Measurements from ENCODE around the gene SMIM35.

SMIM35 gene

DNA sequence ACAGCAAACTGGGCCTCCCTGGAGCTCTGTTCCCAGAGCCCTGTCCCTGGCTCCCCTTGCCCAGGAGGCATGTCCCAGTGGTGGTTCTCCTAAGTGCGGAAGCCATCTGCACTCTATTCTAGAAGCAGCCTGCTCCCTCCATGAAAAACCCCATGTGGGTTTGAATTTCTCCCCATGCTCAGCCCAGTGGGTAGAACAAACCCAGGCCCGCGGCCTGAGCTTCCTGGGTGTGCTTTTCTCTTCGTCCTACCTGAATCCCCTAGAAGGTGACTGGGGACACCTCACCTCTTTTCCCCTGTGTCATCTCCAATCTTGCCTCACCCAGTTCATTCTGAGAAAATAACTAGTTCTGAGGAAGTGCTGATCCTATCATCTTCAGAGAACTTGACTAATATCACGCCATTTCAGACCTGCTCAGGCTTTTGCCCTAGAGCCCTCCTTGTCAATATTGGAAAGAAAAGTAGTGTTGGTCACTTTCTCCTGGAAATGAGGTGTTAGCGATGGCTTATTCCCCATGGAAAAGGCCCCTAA, 84.7 kb downstream of the SMIM35 start:
- DNase-seq (ENCODE audit: low spot score) = no peak

DNA sequence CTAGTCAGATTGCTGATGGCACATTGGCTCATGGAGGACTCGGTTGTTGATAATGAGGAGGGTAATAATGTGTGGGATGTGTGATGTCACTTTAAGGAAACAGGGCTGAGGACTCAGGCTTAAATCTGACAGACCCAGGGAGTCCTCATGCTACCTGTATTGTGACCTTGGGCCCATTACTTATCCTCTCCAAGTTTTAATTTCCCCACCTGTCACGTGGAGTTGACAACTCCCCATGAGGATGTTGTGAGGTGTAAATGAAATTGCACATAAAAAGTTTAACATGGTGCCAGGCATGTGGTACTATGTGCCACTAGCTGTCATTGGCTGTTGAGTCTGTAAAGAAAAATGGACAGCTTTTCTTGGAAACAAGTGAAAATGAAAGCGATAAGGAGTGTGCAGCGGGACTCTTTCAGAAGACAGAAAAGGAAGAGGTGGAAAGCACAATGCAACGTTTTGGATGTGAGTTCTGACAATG, 85.2 kb downstream of the SMIM35 start:
- DNase-seq (ENCODE audit: low spot score) = no peak

DNA sequence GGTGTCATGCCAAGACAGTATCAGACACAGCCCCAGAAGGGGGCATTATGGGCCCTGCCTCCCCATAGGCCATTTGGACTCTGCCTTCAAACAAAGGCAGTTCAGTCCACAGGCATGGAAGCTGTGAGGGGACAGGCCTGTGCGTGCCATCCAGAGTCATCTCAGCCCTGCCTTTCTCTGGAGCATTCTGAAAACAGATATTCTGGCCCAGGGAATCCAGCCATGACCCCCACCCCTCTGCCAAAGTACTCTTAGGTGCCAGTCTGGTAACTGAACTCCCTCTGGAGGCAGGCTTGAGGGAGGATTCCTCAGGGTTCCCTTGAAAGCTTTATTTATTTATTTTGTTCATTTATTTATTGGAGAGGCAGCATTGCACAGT, 85.9 kb downstream of the SMIM35 start:
- no peak for DNase-seq (ENCODE audit: low spot score)

DNA sequence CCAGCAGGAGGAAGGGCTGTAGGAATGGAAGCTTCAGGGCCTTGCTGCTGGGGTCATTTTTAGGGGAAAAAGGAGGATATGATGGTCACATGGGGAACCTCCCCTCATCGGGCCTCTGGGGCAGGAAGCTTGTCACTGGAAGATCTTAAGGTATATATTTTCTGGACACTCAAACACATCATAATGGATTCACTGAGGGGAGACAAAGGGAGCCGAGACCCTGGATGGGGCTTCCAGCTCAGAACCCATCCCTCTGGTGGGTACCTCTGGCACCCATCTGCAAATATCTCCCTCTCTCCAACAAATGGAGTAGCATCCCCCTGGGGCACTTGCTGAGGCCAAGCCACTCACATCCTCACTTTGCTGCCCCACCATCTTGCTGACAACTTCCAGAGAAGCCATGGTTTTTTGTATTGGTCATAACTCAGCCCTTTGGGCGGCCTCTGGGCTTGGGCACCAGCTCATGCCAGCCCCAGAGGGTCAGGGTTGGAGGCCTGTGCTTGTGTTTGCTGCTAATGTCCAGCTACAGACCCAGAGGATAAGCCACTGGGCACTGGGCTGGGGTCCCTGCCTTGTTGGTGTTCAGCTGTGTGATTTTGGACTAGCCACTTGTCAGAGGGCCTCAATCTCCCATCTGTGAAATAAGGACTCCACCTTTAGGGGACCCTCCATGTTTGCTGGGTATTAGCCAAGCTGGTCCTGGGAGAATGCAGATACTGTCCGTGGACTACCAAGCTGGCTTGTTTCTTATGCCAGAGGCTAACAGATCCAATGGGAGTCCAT, 86.5 kb downstream of the SMIM35 start:
- no peak for DNase-seq (ENCODE audit: low spot score)

DNA sequence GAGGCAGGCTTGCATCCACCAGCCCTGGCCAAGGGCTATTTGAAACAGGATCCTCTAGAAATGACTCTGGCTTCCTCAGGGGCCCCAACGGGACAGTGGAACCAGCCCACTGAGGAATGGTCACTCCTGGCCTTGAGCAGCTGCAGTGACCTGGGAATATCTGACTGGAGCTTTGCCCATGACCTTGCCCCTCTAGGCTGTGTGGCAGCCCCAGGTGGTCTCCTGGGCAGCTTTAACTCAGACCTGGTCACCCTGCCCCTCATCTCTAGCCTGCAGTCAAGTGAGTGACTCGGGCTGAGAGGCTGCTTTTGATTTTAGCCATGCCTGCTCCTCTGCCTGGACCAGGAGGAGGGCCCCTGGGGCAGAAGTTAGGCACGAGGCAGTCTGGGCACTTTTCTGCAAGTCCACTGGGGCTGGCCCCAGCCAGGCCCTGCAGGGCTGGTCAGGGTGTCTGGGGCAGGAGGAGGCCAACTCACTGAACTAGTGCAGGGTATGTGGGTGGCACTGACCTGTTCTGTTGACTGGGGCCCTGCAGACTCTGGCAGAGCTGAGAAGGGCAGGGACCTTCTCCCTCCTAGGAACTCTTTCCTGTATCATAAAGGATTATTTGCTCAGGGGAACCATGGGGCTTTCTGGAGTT, 87.3 kb downstream of the SMIM35 start:
- no peak for DNase-seq (ENCODE audit: low spot score)

DNA sequence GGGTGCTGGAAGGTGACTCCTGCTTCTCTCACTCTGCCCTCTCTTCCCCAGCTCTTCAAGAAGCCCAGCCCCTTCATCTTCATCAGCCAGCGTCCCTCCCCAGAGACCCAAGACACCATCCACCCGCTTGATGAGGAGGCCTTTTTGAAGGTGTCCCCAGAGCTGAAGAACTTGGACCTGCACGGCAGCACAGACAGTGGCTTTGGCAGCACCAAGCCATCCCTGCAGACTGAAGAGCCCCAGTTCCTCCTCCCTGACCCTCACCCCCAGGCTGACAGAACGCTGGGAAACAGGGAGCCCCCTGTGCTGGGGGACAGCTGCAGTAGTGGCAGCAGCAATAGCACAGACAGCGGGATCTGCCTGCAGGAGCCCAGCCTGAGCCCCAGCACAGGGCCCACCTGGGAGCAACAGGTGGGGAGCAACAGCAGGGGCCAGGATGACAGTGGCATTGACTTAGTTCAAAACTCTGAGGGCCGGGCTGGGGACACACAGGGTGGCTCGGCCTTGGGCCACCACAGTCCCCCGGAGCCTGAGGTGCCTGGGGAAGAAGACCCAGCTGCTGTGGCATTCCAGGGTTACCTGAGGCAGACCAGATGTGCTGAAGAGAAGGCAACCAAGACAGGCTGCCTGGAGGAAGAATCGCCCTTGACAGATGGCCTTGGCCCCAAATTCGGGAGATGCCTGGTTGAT, 88.0 kb downstream of the SMIM35 start:
- no peak for DNase-seq (ENCODE audit: low spot score)

DNA sequence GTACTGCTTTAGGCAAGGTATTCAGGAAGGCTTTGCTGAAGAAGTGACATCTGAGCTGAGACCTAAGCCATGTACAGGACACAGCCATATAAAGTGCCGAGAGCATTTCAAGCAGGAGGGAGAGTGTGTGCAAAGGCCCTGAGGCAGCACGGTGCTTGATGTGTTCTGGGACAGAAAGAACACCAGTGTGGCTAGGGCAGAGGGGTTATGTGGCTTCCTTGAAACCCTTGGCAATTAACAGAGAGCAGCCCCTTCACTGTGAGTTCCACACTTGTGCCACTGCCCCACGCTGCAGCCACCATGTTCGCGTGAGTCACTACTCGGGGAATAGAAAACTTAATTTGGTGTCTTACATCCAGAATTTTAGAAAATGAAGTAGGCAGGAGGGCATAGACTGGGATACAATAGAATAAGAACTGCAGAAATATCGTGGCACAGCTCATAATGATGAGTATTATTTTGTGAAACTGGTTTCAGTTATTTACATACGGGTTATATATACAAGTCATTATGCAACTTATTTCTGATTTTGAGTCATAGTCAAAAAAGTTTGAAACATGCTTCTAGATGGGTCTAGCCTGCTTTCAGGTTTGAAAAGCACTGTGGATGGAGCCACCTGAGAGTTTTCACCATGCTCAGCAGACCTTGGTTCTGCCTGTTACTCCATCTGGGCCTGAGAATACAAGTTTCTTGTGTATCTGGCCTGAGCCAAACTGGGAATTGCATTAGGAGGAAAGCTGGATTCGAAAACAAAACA, 88.8 kb downstream of the SMIM35 start:
- no peak for DNase-seq (ENCODE audit: low spot score)

DNA sequence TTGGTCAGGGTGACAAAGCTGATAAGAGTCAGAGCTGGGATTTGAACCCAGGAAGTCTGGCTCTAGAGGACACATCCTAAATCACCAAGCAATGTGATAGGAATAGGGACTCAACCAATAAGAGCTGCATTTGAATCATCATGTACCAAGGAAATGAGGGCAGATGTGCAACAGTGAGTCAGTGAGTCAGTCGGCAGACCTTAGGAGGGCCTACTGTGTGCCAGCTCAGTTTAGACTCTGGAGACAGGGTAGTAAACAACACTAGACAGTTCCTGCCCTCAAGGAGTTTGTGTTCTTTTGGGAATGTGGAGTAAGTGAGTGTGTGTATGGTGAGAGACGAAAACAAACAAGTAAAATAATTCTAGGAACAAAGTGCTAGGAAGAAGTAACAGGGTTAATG, 89.4 kb downstream of the SMIM35 start:
- no peak for DNase-seq (ENCODE audit: low spot score)

DNA sequence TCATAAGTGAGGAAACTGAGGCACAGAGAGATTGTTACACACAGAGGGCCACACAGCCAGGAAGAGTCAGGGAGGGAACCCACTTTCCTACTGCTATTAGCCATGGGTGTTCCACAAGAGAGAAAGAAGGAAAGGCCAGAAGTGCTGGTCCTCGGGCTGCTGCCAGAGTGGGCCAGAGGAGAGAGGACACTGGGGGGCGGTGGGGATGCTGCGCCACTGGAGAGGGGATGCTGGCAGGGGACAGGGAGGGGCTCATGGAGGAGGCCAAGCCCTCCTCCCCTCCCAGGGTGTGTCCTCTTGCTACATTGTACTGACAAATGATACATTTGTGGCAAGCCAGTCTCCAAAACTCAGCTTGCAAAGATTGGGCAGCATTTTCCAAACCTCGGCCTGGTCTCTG, 90.7 kb downstream of the SMIM35 start:
- DNase-seq (ENCODE audit: low spot score) = no peak

DNA sequence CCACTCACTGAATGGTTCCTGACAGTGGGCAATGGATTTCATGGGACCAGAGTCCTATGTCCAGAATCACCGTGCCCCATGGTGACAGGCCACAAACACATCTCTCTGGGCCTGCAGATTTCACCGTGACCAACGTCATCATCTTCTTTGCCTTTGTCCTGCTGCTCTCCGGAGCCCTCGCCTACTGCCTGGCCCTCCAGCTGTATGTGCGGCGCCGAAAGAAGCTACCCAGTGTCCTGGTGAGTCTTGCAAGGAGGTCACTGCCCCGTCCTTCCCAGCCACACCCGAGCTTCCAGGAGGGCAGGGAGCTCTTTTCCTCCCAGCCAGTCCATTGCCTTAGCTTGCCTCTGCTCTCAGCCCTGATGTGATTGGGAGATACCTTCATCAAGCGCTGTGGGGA, 91.3 kb downstream of the SMIM35 start:
- DNase-seq (ENCODE audit: low spot score) = no peak

DNA sequence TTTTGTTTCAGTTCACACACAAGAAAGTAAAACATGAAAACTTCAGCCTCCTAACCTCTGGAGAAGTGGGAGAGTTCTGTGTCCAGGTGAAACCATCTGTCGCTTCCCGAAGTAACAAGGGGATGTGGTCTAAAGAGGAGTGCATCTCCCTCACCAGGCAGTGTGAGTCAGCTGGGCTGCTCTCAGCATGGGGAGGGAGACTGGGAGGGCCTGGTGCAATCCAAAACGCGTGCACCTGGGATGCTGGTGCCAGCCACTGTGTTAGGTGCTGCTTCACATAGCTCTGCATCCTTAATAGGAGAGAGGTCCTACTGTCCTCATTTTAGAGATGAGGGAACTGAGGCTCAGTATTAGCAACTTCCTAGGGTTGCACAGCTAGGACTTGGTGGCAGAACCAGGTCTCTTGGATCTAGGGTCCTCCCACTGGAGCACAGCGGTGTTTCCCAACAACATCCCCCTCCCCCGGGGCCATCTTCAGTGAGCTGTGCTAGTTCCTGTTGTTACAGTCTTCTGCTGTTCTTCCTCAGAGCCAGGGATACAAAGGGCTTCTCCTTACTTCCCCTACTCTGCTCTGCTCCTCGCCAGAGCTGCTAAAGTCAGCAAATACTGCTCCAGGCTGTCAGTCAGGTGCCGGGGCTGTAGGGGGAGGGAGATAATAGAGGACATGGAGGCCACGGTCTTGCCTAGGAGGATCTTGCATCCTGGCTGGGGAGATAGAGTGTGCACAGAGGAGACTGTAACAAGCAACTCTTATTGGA, 92.6 kb downstream of the SMIM35 start:
- no peak for DNase-seq (ENCODE audit: low spot score)

DNA sequence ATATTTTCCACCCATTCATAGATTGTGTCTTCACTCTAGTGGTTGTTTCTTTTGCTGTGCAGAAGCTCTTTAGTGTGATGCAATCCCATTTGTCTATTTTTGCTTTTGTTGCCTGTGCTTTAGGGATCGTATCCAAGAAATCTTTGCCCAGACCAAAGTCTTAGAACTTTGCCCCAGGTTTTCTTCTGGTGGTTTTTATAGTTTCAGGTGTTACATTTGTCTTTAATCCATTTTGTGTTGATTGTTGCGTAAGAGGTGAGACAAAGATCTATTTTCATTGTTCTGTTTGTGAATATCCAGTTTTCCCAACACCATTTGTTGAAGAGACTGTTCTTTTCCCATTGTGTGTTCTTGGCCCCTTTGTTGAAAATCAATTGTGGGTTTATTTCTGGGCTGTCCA, 94.1 kb downstream of the SMIM35 start:
- no peak for DNase-seq (ENCODE audit: low spot score)

DNA sequence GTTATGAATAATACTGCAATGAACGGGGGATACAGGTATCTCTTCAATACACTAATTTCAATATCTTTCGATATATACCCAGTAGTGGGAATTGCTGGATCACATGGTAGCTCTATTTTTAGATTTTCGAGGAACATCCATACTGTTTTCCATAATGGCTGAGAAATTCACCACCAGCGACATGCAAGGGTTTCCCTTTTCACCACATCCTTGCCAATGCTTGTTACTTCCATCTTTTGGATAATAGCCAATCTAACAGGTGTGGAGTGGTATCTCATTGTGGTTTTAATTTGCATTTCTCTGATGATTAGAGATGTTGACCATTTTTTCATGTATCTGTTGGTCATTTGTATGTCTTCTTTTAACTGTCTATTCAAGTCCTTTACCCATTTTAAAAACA, 94.6 kb downstream of the SMIM35 start:
- DNase-seq (ENCODE audit: low spot score) = no peak

DNA sequence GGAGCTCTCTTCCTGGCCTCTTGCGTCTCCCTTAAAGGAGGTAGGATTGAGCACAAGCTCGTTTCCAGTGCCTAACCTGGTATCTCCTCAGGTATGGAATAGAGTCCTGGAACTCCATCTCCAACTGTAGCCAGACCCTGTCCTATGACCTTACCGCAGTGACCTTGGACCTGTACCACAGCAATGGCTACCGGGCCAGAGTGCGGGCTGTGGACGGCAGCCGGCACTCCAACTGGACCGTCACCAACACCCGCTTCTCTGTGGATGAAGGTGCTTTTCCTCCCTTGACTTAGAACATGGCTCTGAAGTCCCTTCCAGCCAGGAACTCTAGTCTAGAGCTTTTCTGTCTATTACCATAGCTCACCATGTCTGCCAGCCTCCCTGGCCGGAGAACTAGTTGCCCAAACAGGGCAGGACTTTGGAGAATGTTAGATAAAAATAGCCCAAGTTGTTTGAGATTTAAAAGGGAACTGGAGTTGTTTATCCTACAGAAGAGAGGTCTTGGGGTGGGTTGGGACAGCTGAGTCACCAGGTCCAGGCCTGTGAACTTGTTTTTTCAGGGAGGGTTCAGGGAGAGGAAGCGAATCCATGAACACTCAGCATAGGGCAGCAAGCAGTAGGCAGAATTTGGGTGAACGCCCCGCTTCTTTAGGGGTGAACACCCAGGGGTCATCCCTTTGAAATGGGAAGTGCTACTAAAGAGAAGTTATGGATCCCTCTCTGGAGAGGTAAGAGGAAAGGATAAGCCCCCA, 97.2 kb downstream of the SMIM35 start:
- no peak for DNase-seq (ENCODE audit: low spot score)

DNA sequence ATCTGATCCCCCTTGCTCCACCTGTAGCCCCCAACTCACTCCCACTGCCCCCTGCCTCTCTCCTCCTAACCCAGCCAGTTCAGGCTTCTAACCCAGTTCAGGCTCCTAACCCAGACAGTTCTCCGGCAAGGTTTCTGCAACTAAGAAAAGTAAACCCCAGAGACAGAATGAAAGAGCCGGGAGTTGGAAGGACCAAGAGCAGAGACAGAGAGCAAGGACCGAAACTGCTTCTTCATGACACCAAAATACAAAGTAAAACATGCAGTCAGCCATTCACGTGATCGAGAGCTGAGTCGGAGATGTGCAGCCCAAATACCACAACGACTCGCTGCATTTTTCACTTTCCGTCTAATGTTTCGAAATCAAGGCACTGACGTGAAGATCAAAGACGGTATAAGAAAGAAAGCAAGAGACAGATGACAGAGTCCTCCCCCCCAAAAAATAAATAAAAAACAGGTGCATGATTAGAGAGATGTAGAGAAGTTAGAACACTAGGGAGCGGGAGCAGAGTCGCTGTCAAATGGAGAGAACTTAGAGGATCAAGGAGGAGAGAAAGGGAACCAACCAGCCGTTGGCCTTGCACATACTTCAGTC, 99.7 kb downstream of the SMIM35 start:
- DNase-seq (ENCODE audit: low spot score) = no peak

DNA sequence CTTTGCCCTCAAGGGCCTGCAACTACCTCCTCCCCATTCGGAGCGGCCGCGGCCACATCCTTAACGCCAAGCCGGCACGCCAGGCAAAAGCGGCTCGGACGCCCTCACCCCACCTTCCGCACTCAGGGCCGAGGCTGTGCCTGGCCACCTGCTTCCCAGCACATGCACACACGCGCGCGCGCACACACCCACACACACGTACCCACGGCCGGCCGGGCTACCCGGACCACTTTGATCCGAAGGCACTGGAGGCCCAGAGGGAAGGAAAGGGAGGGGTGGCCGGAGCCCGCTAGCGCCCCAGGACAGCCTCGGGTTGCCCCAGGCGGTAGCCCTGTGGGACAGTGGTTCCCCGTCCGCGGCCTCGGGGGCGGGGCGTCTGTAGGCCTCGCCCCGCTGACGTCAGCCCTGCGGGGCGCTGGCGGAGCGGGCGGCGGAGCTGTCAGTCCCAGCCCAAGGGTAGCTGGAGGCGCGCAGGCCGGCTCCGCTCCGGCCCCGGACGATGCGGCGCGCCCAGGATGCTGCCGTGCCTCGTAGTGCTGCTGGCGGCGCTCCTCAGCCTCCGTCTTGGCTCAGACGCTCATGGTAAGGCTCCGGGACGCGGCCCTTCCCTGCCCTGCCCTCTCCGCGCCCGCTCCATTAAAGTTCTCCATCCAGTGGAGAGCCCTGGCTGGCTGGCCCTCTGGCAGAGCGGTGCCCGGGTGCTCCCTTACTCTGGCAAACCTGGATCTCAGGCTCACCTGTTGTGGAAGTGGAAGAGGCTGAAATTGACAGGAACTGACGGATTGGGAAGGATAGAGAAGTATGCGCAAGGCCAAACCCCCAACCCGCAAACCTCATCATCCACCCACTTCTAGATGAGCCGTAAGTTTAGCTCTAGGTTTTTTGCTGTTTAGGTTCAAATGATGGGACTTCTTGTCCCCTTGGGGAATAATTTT, 100.5 kb downstream of the SMIM35 start, which contains the start of gene IL10RA:
Gene IL10RA (plus strand): TSS at position 442 of the 935 bp plus-strand sequence. CDS start 74 bp downstream, at position 516.
- peak; percentile 79 for DNase-seq (ENCODE audit: low spot score)

DNA sequence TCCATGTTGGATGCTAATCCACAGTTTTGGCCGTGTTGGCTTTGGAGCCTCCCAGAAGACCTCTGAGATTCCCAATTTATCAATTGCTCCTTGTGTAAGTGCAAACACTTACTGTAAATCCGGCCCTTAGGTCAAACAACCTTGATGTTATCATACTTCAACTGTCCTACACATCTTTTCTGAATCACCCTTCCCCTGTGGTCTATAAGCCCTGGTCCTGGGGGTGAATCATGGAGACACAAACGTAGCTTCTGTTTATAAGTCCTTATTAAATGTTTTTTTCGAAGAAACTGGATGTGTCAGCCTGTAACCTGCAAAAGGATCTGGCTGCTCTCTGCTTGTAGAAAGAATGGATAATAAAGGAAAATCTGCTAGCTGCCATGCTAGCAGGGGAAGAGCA, 102.3 kb downstream of the SMIM35 start:
- DNase-seq (ENCODE audit: low spot score) = no peak

DNA sequence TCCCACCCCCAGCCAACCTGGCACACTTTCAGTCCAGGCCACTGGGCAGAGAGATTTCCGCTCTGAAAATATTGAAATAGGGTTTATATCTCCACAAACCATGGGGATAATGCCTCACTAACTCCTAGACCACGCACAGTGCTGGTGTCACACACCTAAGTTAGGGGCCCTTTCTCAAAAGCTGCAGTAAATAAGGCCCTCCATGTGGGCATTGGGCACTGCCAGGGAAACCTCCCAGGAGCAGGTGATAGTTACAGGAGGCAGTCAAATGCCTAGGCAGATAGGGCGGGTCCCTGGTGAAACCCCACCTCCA, 103.6 kb downstream of the SMIM35 start:
- no peak for DNase-seq (ENCODE audit: low spot score)

DNA sequence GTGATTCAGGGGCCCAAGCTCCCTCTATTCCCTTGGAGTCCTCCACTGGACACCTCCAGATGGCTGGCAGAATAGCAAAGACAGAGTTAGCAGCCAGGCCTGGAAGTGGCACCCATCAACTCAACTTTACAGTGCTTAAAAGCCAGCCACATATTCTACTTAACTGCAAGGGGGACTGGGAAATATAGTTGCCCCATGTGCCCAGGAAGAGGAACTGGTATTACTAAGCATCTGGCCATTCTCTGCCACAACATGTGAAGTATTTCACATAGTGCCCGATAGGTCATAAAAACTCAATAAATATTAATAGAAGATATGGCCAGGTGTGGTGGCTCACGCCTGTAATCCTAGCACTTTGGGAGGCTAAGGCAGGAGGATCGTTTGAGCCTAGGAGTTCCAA, 106.0 kb downstream of the SMIM35 start:
- DNase-seq (ENCODE audit: low spot score) = no peak

Data from AG08395 (cell line).